ENCODE data around the gene SHISA6. TPM values are rescaled to one million over a fixed set of nuclear protein-coding genes. Genes with fewer than 3 reads are reported as not detected.

Gene SHISA6
- polyA plus RNA-seq (ENCODE audit: insufficient read length in 4 of 4) = 1 to 10 TPM; 1.7 to 2.5 (median 2.0) TPM

DNA sequence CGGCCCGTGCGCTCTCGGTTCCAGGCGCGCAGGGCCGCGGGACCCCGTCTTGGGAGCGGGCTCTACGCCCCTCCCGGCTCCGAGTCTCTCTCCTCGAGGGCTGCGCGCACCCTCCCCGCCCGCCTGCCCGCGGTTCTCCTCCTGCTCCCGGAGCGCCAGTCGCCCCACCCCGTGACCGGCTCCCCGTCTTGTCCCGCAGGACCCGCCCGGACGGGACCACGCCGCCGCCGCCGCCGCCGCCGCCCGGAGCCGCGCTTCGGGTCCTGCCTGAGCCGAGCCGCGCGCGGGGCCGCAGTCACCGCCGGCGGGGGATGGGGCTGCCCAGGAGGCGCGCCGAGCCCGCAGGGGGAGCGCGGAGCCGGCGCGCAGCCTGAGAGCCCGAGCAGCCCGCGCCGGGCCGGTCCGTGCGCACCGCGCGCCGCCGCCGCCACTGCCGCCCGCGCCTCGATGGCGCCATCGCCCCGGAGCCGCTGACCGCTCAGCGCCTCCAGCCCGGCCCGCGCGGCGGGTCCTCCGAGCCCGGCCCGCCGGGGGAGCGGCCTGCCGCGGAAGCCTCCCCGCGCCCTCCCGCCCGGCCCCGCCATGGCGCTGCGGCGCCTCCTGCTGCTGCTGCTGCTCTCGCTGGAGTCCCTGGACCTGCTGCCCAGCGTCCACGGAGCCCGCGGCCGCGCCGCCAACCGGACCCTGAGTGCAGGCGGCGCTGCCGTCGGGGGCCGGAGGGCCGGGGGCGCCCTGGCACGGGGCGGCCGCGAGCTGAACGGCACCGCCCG, at the start of gene SHISA6:
SHISA6 (plus strand) TSS at position 373 of the 770 bp plus-strand sequence.
- no peak for DNase-seq (ENCODE audit: low read depth in 4 of 4, low spot score in 3 of 4)

DNA sequence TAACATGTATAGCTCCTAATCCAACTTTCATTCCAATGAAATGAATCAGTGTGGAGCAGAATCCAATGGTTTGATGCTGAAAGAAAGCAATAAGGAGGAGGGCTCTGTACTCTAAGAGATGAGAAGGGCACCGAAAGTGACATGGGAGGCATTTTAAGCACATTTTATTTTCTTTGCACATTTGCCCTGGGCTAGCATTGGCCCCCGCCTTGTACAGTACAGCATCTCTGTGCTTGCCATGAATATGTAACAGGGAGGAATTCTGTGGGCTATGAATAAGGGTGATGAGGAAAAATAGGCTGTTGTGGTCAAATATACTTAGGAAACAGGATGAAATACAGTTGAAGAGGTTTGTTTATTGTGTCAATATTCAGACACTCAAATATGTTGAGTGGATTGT, 45.2 kb upstream of the SHISA6 start:
- no peak for DNase-seq (ENCODE audit: low read depth in 4 of 4, low spot score in 3 of 4)

DNA sequence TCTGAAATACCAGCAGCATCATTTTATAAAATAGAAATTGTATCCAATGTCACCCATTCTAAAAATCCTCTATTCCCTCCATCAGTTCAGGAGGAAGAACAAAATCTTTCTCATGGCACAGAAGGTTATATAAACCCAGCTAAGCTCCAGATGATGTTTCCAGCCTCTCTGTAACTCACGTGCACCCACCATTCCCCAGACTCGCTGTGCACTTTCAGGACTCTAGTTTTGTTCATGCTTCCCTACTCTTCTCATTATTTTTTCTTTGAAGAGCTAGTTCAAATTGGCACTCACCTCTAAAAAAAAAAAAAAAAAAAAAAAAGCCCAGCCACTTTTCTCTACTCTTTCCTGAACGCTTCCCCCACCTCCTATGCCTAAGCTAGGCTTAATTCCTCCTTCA, 36.0 kb upstream of the SHISA6 start:
- no peak for DNase-seq (ENCODE audit: low read depth in 4 of 4, low spot score in 3 of 4)

DNA sequence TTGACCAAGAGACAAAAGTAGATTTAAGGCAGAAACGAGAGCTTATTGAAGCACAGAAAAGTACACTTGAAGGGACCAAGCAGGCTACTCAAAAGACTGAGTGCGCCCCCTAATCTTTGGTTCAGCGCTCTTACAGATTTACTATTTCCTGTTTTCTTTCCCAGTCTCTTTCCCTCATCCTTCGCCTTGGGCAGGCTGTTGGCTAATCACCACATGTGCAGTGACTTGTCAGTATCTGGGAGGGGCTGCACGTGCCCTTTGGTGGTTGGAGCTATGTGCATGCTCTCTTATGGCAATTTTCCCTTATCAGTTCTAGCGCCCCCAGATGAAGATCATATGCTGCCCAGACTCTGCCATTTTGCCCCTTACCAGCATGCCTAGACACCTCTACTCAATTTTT, 35.4 kb upstream of the SHISA6 start:
- DNase-seq (ENCODE audit: low read depth in 4 of 4, low spot score in 3 of 4) = no peak

GRCh38 chr17:11209906-11210305, 31.1 kb upstream of the SHISA6 start:
- DNase-seq (ENCODE audit: low read depth in 4 of 4, low spot score in 3 of 4) = no peak

- DNase-seq (ENCODE audit: low read depth in 4 of 4, low spot score in 3 of 4) = no peak
Observed at GRCh38 chr17:11212792-11213191, 28.2 kb upstream of the SHISA6 start.

GRCh38 chr17:11216976-11217375, 24.0 kb upstream of the SHISA6 start:
- no peak for DNase-seq (ENCODE audit: low read depth in 4 of 4, low spot score in 3 of 4)

DNA sequence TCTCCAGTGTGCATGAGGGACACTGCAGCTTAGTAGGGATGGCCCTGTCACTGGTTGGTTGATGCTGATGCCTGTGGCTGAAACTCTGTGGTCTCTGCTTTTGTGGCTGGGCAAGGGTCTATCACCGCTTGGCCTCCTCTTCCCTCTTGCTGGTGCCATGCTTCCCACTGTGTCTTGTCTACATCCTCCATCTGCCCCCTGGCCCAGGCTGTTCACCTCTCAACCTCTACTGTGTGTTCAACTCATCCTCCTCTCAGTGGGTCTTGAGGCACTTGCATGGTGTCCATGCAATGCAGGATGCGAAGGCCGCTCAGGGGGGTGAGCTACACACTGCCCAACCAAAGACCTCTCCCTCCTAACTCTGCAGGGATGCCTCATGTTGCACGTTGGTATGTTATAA, 19.8 kb upstream of the SHISA6 start:
- DNase-seq (ENCODE audit: low read depth in 4 of 4, low spot score in 3 of 4) = no peak

DNA sequence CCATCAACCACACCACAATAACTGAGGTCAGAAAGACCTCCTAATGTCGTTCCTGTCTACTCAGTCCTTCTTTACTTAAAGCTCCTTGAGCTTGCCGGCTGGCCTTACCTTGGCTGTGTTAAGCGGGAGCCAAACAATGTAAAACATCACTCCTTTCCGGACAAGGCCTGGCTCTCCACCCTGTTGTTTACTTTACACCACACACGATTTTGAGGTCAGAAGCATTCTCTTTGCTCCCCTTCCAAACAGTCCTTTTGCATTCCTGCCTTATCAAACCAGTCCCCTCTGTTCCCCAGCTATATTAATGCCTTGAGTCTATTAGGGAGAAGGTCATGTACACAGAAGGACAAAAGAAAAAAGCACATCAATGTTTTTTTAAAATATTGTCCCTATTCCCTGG, 19.3 kb upstream of the SHISA6 start:
- no peak for DNase-seq (ENCODE audit: low read depth in 4 of 4, low spot score in 3 of 4)

DNA sequence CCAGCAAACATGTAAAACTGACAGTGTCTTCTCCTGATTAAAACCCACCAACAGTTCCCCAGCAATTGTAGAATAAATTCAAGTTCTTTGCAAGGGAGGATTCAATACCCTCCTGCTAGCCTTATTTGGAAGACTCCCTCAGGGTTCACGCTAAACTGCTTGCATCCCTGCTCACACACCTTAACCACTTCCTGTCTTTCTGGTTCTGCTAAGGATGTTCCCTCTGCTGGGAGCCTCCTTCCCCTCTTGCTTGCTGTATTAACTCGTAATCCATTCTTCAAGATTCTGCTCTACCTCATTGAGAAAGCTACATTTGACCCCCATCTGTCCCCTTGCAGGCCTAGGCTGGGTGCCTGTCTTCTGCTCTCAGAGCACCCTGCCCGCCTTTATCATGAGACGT, 2.3 kb upstream of the SHISA6 start:
- DNase-seq (ENCODE audit: low read depth in 4 of 4, low spot score in 3 of 4) = no peak

DNA sequence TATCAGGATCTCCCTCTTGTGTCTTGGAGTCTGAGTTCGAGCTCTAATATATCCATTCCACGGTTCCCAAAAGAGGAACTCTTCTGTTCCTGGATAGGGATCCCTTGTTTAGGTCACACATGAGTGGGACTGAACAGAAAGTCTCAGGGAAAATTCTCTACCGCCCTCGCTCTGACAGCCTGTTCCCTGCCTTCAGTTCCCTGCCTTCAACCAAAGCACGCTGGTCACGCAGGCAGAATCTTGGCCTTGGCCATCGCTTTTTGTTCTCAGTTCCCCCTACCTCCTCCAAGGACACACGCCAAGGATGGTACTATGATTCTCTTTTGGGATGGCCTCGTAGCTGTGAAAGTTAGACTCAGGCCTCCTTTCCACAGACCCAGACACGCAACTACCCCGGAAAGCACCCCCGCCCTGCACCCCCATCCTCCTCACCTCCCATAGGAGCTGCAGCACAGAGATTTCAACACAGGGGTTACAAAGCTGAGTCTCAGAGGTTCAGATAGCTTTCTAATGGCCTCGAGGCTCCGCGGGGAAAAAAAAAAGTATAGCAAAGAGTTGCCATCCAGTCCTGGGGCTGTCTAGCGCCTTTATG, 1.5 kb upstream of the SHISA6 start:
- no peak for DNase-seq (ENCODE audit: low read depth in 4 of 4, low spot score in 3 of 4)

DNA sequence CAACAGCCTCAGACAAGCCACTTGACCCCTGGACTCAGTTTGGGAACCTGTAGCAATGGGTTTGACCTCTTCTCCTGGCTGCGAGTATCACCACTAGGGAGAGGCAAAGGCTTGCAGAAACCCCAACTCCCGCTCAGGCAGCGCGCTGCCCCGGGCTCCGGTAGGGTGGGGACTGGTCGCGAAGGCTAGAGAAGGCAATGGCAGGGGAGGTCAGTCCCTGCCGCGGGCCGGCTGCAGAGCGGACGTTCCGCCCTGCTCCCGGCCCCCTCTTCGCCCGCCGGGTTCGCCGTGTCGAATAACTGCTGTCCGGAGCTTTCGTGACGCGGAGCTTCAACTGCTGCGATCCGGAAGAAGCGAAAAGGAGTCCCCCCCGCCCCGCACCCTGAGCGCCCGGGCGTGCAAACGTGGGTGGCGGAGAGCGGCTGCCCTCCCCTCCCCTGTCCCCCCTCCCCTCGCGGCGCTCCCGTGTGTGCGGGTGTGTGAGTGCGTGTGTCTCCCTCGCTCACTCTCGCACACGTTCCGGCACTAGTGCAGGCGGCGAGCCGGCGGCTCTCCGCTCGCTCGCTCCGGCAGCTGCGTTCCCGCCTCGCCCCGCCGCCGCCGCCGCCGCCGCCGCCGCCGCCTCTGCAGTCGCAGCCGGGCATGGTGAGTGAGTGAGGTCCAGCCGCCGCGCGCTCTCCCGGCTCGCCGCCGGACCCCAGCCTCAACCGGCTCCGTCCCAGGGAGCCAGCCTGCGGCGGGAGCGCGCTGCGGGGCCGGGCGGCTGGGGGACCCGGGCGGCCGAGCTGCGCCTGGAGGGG, 772 bp upstream of the SHISA6 start:
- no peak for DNase-seq (ENCODE audit: low read depth in 4 of 4, low spot score in 3 of 4)

DNA sequence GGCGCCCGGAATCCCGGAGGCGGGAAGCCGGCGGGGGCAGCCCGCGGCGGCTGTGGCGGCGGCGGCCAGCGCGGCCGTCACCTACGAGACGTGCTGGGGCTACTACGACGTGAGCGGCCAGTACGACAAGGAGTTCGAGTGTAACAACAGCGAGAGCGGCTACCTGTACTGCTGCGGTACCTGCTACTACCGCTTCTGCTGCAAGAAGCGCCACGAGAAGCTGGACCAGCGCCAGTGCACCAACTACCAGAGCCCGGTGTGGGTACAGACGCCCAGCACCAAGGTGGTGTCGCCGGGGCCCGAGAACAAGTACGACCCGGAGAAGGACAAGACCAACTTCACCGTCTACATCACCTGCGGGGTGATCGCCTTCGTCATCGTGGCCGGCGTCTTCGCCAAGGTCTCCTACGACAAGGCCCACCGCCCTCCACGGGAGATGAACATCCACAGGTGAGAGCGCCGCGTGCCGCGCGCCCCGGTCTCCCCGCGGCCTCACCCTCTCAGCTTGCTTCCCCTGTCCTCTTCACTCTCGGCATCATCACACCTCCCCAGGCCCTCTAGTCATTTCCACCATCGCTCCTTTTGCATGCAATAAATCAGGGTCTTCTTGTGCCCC, 706 bp downstream of the SHISA6 start:
- no peak for DNase-seq (ENCODE audit: low read depth in 4 of 4, low spot score in 3 of 4)

DNA sequence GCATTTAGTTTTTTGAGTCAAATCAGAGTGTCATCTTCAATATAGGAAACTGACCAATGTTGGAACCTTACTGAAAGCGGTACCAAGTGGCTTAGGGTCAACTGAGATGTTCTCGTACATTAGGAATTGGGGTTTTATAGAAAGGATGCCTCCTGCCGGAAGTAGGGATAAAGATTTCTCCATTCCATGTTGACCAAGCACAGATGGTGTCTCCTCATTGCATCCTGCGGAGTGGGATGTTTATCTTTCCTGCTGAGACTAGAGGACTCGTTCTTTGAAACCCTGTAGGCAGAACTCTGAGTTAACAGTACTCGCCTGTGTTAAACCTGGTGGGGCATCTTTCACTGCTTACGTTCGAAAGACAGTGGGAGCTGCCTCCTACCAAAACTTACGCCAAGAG, 1.4 kb downstream of the SHISA6 start:
- DNase-seq (ENCODE audit: low read depth in 4 of 4, low spot score in 3 of 4) = no peak

DNA sequence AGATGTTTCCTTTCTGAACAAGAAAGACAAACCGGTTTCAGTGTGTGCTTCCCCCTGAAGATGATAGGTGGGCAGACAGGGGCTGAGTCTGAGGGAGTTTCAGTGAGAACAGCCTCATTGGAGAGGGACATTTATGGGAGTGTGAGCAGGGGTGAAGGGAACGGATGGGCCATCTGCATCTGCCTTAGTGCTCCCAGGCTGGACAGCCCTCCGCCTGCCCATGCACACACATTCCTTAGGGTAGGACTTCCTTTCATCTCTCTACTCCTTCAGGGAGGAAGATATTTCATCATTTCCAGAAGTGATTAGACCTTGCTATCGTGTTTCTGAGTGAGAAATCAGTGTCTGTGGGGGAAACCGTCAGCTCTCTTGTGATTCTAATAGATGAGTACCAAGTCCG, 3.8 kb downstream of the SHISA6 start:
- DNase-seq (ENCODE audit: low read depth in 4 of 4, low spot score in 3 of 4) = no peak

- no peak for DNase-seq (ENCODE audit: low read depth in 4 of 4, low spot score in 3 of 4)
Observed at GRCh38 chr17:11245187-11245586, 4.2 kb downstream of the SHISA6 start.

DNA sequence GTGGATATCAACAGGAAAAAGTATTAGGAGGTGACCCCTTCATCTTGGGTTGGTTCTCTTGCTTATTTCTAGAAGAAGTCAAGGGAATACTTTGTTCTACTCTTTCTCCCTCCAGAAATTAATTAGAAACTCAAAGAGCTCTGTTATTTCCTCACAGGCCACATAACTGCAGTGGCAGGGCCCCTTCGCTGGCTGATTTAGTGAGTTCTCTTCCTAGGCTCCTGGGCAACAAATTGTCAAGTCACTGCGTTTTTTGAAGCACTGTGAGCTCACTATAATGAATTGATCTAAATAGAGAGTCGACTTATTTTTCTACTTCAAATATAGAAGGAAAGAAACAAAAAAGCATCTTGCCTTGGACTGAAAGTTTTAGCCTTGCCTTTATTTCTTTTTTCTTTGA, 4.8 kb downstream of the SHISA6 start:
- DNase-seq (ENCODE audit: low read depth in 4 of 4, low spot score in 3 of 4) = no peak

DNA sequence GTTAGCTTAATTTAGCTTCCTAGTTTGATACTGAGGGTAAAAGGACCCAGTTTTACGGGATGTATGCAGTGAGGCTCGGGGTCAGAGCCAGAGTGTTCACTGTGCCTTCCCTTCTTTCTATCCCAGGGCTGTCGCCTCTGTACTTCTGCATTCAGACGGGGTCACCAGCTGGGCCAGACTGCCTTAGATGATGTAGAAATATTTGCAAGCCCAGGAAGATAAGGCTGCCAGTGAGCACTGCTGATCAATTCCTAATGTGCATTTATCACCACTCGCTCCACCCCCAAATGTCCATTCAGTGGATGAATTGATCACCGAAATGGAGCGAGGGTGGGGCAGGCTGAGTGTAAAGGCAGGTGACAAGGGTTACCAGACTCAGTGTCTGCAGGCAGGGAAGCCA, 9.1 kb downstream of the SHISA6 start:
- DNase-seq (ENCODE audit: low read depth in 4 of 4, low spot score in 3 of 4) = no peak

GRCh38 chr17:11251561-11252107, 10.6 kb downstream of the SHISA6 start:
- DNase-seq (ENCODE audit: low read depth in 4 of 4, low spot score in 3 of 4) = no peak

- DNase-seq (ENCODE audit: low read depth in 4 of 4, low spot score in 3 of 4) = no peak
Observed at GRCh38 chr17:11252146-11252545, 11.1 kb downstream of the SHISA6 start.

DNA sequence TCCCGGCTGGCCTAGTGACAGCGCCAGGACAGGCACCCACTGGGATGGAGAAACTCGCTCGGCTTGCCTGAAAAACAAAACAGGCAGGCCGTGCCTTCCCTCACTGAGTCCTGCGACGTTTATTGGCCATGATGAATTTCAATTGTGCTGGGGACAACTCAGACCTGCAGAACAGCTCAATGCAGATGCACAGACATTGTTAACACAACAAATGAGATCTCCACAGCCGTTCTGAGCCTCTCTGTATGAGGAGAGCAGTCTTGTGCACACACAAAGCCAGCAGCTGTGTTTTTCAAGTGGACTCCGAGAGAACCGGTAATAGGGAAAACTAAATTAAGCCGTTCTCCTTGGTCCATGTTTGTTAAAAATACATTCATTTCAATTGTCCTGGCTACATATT, 15.9 kb downstream of the SHISA6 start:
- no peak for DNase-seq (ENCODE audit: low read depth in 4 of 4, low spot score in 3 of 4)

All from right renal pelvis (tissue), 4 donors.